ENCODE results near the gene ACVRL1. TPM values are rescaled to one million over a fixed set of nuclear protein-coding genes. Genes with fewer than 3 reads are reported as not detected.

ACVRL1 gene
- total RNA-seq, 1 donor from 2014 or later: 223 TPM

- no peak for ATAC-seq
- no peaks in the 10 kb centered on the region for H3K9me3 ChIP-seq
Measured at GRCh38 chr12:51960488-51960887, 53.2 kb downstream of the ACVRL1 start.

DNA sequence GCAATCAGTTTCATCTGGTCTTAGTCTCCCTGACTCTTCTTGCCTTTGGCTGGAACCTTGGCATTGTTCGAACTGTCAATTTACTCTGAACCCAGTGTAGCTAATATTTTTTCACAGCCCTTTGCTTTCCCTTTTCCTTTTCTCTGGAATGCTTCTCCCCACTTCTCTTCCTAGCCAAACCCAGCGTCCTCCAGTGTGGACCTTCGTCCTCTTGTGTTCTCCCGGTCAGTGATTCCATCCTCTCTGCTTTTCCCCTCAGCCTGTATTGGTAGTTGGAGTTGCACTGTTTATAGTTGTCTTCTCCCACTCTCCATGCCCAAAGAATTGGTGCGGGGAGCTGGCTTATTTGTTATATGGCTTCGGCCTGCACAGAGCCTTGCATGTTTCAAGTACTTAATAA lies 53.6 kb downstream of the ACVRL1 start:
- H3K4me3 ChIP-seq: no peak overlapping the region
- peaks cover 13% of the 10 kb centered on the region for H3K36me3 ChIP-seq
- no peaks in the 10 kb centered on the region for H3K9me3 ChIP-seq
- ATAC-seq (no peak), DNase-seq (no peak)
- no peaks in the 10 kb centered on the region for H3K27me3 ChIP-seq
- H3K4me1 ChIP-seq: peaks cover 39% of the 10 kb centered on the region
- intact Hi-C loops (cut with DNase I): no loop called here
- TF ChIP-seq, protein P1, sequence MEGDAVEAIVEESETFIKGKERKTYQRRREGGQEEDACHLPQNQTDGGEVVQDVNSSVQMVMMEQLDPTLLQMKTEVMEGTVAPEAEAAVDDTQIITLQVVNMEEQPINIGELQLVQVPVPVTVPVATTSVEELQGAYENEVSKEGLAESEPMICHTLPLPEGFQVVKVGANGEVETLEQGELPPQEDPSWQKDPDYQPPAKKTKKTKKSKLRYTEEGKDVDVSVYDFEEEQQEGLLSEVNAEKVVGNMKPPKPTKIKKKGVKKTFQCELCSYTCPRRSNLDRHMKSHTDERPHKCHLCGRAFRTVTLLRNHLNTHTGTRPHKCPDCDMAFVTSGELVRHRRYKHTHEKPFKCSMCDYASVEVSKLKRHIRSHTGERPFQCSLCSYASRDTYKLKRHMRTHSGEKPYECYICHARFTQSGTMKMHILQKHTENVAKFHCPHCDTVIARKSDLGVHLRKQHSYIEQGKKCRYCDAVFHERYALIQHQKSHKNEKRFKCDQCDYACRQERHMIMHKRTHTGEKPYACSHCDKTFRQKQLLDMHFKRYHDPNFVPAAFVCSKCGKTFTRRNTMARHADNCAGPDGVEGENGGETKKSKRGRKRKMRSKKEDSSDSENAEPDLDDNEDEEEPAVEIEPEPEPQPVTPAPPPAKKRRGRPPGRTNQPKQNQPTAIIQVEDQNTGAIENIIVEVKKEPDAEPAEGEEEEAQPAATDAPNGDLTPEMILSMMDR (IDR thresholded peaks at IDR 0.05): no peak
- no peak overlapping the region for H3K27ac ChIP-seq

More at GRCh38 chr12:51960488-51960887, 53.2 kb downstream of the ACVRL1 start:
- TF ChIP-seq, protein P1 (IDR thresholded peaks at IDR 0.05): no peak
- Histone ChIP-seq H3K4me1 (peaks cover 43% of the 10 kb centered on the region), H3K36me3 (peaks cover 13% of the 10 kb centered on the region), H3K27ac (no peak overlapping the region), H3K27me3 (no peaks in the 10 kb centered on the region), H3K4me3 (no peak overlapping the region)
- DNase-seq: no peak
- intact Hi-C loops (cut with DNase I): no loop called here

- TF ChIP-seq, protein P1 (IDR thresholded peaks at IDR 0.05): no peak
- intact Hi-C loops (cut with DNase I): no loop called here
- DNase-seq (no peak), ATAC-seq (no peak)
- peaks cover 13% of the 10 kb centered on the region for H3K36me3 ChIP-seq
- no peaks in the 10 kb centered on the region for H3K9me3 ChIP-seq
- H3K4me1 ChIP-seq: peaks cover 34% of the 10 kb centered on the region
- no peaks in the 10 kb centered on the region for H3K27me3 ChIP-seq
- no peak overlapping the region for H3K27ac ChIP-seq
- no peak overlapping the region for H3K4me3 ChIP-seq
Measured at GRCh38 chr12:51961834-51962233, 54.5 kb downstream of the ACVRL1 start.

GRCh38 chr12:51962737-51963136 lies 55.4 kb downstream of the ACVRL1 start:
- intact Hi-C loops (cut with DNase I): no loop called here
- ATAC-seq (no peak), DNase-seq (no peak)
- Histone ChIP-seq H3K9me3 (no peaks in the 10 kb centered on the region), H3K4me1 (peaks cover 34% of the 10 kb centered on the region), H3K27me3 (no peaks in the 10 kb centered on the region), H3K4me3 (no peak overlapping the region), H3K36me3 (peaks cover 13% of the 10 kb centered on the region), H3K27ac (no peak overlapping the region)
- TF ChIP-seq, protein P1 (IDR thresholded peaks at IDR 0.05): no peak

DNA sequence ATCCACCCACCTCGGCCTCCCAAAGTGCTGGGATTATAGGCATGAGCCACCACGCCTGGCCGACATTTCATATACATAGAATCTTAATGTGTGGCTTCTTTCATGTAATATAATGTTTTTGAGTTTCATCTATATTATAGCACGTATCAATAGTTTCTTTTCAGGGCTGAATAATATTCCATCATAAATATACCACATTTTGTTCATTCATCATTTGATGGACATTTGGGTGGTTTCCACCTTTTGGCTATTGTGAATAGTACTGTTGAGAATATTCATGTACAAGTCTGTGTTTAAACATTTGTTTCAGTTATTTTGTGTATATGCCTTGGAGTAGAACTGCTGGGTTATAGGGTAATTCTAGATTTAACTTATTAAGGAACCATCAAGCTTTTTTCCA lies 56.2 kb downstream of the ACVRL1 start:
- Histone ChIP-seq H3K36me3 (peaks cover 13% of the 10 kb centered on the region), H3K27me3 (no peaks in the 10 kb centered on the region), H3K27ac (no peak overlapping the region), H3K4me3 (no peak overlapping the region), H3K9me3 (no peaks in the 10 kb centered on the region), H3K4me1 (peaks cover 32% of the 10 kb centered on the region)
- TF ChIP-seq, protein P1 (IDR thresholded peaks at IDR 0.05): no peak
- no peak for ATAC-seq
- no peak for DNase-seq
- intact Hi-C loops (cut with DNase I): no loop called here

GRCh38 chr12:51969643-51970042 lies 62.3 kb downstream of the ACVRL1 start:
- intact Hi-C loops (cut with DNase I): loop anchor here (10.0 kb wide), 1 partner anchor 45 kb away; no protein-coding TSS in a partner anchor
- H3K4me1 ChIP-seq: peaks cover 41% of the 10 kb centered on the region
- H3K9me3 ChIP-seq: no peaks in the 10 kb centered on the region
- H3K27ac ChIP-seq: no peak overlapping the region
- ATAC-seq (no peak), DNase-seq (no peak)
- H3K27me3 ChIP-seq: no peaks in the 10 kb centered on the region
- no peak overlapping the region for H3K4me3 ChIP-seq
- H3K36me3 ChIP-seq: no peaks in the 10 kb centered on the region
- TF ChIP-seq, protein P1 (IDR thresholded peaks at IDR 0.05): no peak

All from upper lobe of right lung (tissue), 1 donor.